Measurements from ENCODE around the gene ZNF423.

GRCh38 chr16:49737541-49737940 is 118.4 kb downstream of the ZNF423 start:
- no peak for TF ChIP-seq CTCF (IDR thresholded peaks at IDR 0.05; ENCODE audit: poor library complexity, severe bottlenecking)
- TF ChIP-seq REST (IDR thresholded peaks at IDR 0.05; ENCODE audit: borderline replicate concordance), result no peak
- TF ChIP-seq RAD21 (conservative IDR thresholded peaks at IDR 0.05), result no peak
- no peak for TF ChIP-seq EZH2 (IDR thresholded peaks at IDR 0.05; ENCODE audit: borderline replicate concordance, insufficient read depth, low read length, poor library complexity, severe bottlenecking)
- TF ChIP-seq SMC3 (conservative IDR thresholded peaks at IDR 0.05; ENCODE audit: poor library complexity), result no peak
- no peak for TF ChIP-seq MXI1 (conservative IDR thresholded peaks at IDR 0.05; ENCODE audit: poor library complexity, severe bottlenecking)
- TF ChIP-seq TAF1 (IDR thresholded peaks at IDR 0.05; ENCODE audit: low read depth), result no peak
- no peak for TF ChIP-seq EP300 (conservative IDR thresholded peaks at IDR 0.05; ENCODE audit: poor library complexity, severe bottlenecking)
- TF ChIP-seq POLR2AphosphoS5 (IDR thresholded peaks at IDR 0.05), result no peak
